OCI-LY7 (cell line): ENCODE results near the gene ROCK2.

ENCODE experiments used
- CTCF ChIP-seq: fragments of 200-600 bp; sonication (generic); conservative IDR thresholded peaks from 2 replicates; pipeline ENCODE4 v1.5.1; 2014; ENCODE audit warnings: mild to moderate bottlenecking, antibody characterized with exemption, low read length, moderate library complexity, mixed read lengths
- EZH2phosphoT487 ChIP-seq: fragments of 200-600 bp; sonication (generic); IDR thresholded peaks from 2 replicates; pipeline ENCODE4 v1.6.1; 2018; ENCODE audit warnings: low read depth, borderline replicate concordance, mild to moderate bottlenecking, mixed run types, antibody characterized with exemption, low read length, moderate library complexity, mixed read lengths

DNA sequence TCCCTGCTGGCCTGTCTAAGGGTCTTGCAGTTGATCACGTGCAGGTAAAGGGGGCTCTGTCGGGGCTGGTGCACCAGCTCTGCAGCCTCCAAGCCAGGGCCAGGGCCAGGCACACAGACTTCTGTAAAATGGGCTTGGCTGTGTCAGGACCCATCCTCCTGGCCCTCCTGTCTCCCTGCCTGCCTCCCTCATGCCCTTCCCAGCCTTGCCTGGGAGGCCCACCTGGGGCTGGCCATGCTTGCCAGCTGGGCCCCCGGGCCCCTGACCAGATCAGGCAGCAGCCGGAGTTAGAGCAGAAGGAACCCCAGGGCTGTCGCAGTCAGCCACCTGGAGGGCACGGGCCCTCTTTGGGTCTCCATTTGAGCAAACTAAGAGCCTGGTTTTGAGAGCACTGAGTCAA, 187.1 kb downstream of the ROCK2 start:
- TF ChIP-seq CTCF (no peak), EZH2phosphoT487 (no peak)
